K562 (cell line): ENCODE data around the gene RAB26. TPM values are rescaled to one million over a fixed set of nuclear protein-coding genes. Genes with fewer than 3 reads are reported as not detected.

ENCODE experiments used
- ATAC-seq: fragments of 200-7000 bp; cut with Tn5 transposase; 3 replicates; pipeline ENCODE4 v1.9.1; 2020; ENCODE audit warnings: moderate library complexity
- BruUV-seq: library from RNA; stranded (reverse); fragments of 400-500 nt; replicated peaks from 2 replicates; lab custom pipeline; 2021; lab: Mats Ljungman, UMichigan
- CTCF ChIA-PET: fragments of 300-600 bp; formaldehyde crosslinking; extraction: SDS; loops from one replicate; lab custom pipeline; 2021; ENCODE audit warnings: low intra/inter-chr PET ratio; lab: Yijun Ruan, JAX
- POLR2A ChIA-PET: fragments of 300-600, 350-650 bp; sonication (Branson Sonifier 250); formaldehyde crosslinking; extraction: SDS; loops from one replicate; lab custom pipeline; 2021; ENCODE audit warnings: antibody characterized with exemption, inconsistent platforms; lab: Yijun Ruan, JAX
- DNase-seq, 4 experiments: peaks; one replicate each; pipeline versions ENCODE4 v3.0.0 to v3.0.0-alpha.2; 2011 to 2018; ENCODE audit warnings: low spot score in 3 of 4, mixed read lengths in 3 of 4; ENCODE audit errors: extremely low read depth in 1 of 4
- FAIRE-seq: peaks from 2 replicates; lab custom pipeline; 2011; peaks lifted over from hg19 to GRCh38; lab: Jason Lieb, UNC
- H2AFZ ChIP-seq: 2 replicates; pipeline ENCODE4 v1.6.0; 2011; ENCODE audit warnings: low read depth, low read length, control low read depth, inconsistent platforms
- H3K27ac ChIP-seq: fragments of 200-600 bp; 3 replicates; pipeline ENCODE4 v1.8.0; 2011; ENCODE audit warnings: low read depth, mild to moderate bottlenecking, control low read depth, inconsistent platforms, low read length, moderate library complexity, mixed read lengths; ENCODE audit errors: extremely low read depth
- H3K27me3 ChIP-seq, 2 experiments: fragments of 300-600 bp in 1 of 2; 2 replicates in 1 of 2; 3 replicates in 1 of 2; pipeline versions ENCODE4 v1.6.0 to v1.8.0; 2011; ENCODE audit warnings: inconsistent platforms in 2 of 2, low read length in 2 of 2, mild to moderate bottlenecking in 1 of 2, mixed read lengths in 1 of 2, moderate library complexity in 1 of 2; ENCODE audit not compliant: control insufficient read depth in 2 of 2, insufficient read depth in 2 of 2
- H3K36me3 ChIP-seq: fragments of 300-600 bp; 3 replicates; pipeline ENCODE4 v1.8.0; 2011; ENCODE audit warnings: mild to moderate bottlenecking, low read length, inconsistent platforms; ENCODE audit not compliant: control insufficient read depth, insufficient read depth
- H3K4me1 ChIP-seq, 2 experiments: fragments of 200-600 bp in 1 of 2; replicated peaks in 1 of 2; 2 replicates in 1 of 2; 3 replicates in 1 of 2; pipeline versions ENCODE4 v1.5.1 to v1.8.0; 2011; ENCODE audit warnings: inconsistent platforms in 2 of 2, low read length in 2 of 2, mild to moderate bottlenecking in 1 of 2, mixed read lengths in 1 of 2, moderate library complexity in 1 of 2; ENCODE audit not compliant: control insufficient read depth in 2 of 2, insufficient read depth in 2 of 2
- H3K4me2 ChIP-seq: 2 replicates; pipeline ENCODE4 v1.6.1; 2011; ENCODE audit warnings: low read length, control low read depth, inconsistent platforms, mixed read lengths; ENCODE audit not compliant: insufficient read depth
- H3K4me3 ChIP-seq: fragments of 200-600 bp; sonication (generic), shearing (Covaris generic); 2 replicates; pipeline ENCODE4 v1.5.1; 2016; ENCODE audit warnings: control low read depth, inconsistent platforms
- H3K79me2 ChIP-seq: fragments of 200-600 bp; 3 replicates; pipeline ENCODE4 v1.8.0; 2011; ENCODE audit warnings: low read length, inconsistent platforms; ENCODE audit not compliant: control insufficient read depth, insufficient read depth
- H3K9ac ChIP-seq, 2 experiments: 2 replicates each; pipeline versions ENCODE4 v1.6.0 to v1.6.1; 2011; ENCODE audit warnings: low read depth in 2 of 2, low read length in 2 of 2, control low read depth in 1 of 2, inconsistent platforms in 1 of 2, mild to moderate bottlenecking in 1 of 2, mixed read lengths in 1 of 2; ENCODE audit not compliant: insufficient read depth in 1 of 2
- H3K9me1 ChIP-seq: one replicate; pipeline ENCODE4 v1.6.0; 2011; ENCODE audit warnings: inconsistent platforms, mild to moderate bottlenecking, low read length, moderate library complexity; ENCODE audit not compliant: control insufficient read depth, insufficient read depth
- H3K9me3 ChIP-seq: replicated peaks from 2 replicates; pipeline ENCODE4 v1.5.1; 2011; ENCODE audit warnings: low read depth, low read length, inconsistent platforms; ENCODE audit not compliant: control insufficient read depth, insufficient read depth
- H4K20me1 ChIP-seq: replicated peaks from 2 replicates; pipeline ENCODE4 v1.6.1; 2011; ENCODE audit warnings: low read length, inconsistent platforms, mixed read lengths; ENCODE audit not compliant: control insufficient read depth, insufficient read depth
- C11orf30 ChIP-seq: fragments of 450-650 bp; IDR thresholded peaks from 2 replicates; pipeline ENCODE4 v1.6.1; 2016; ENCODE audit warnings: low read depth, mild to moderate bottlenecking
- CBFA2T2 ChIP-seq: fragments of 450-650 bp; conservative IDR thresholded peaks from 2 replicates; pipeline ENCODE4 v1.6.1; 2017; ENCODE audit warnings: mild to moderate bottlenecking
- HNRNPH1 ChIP-seq: fragments of 200-400 bp; formaldehyde crosslinking; optimal IDR thresholded peaks from 2 replicates; pipeline ENCODE3; 2017; ENCODE audit warnings: low read depth, mild to moderate bottlenecking, low read length, moderate library complexity
- HOXB6 ChIP-seq: fragments of 250-450 bp; sonication (Bioruptor Pico); IDR thresholded peaks from 2 replicates; pipeline ENCODE4 v1.5.1; 2022; ENCODE audit warnings: mild to moderate bottlenecking, borderline replicate concordance
- MED1 ChIP-seq: sonication (generic); formaldehyde crosslinking; IDR thresholded peaks from 2 replicates; pipeline ENCODE4 v1.8.1; 2023; ENCODE audit warnings: missing genetic modification reagents, borderline replicate concordance
- MEF2D ChIP-seq: conservative IDR thresholded peaks from 2 replicates; pipeline ENCODE4 v1.6.1; 2016; ENCODE audit warnings: low read depth, missing genetic modification characterization, missing compliant biosample characterization
- NR2C1 ChIP-seq, 2 experiments: fragments of 450-650 bp; IDR thresholded peaks; 2 replicates each; pipeline ENCODE4 v1.6.1; 2017; ENCODE audit warnings: mild to moderate bottlenecking in 2 of 2, antibody characterized with exemption in 1 of 2, inconsistent platforms in 1 of 2, missing compliant biosample characterization in 1 of 2, missing genetic modification characterization in 1 of 2
- PCBP1 ChIP-seq: fragments of 200-400 bp; formaldehyde crosslinking; IDR thresholded peaks from 2 replicates; pipeline ENCODE4 v1.6.1; 2018; ENCODE audit warnings: mild to moderate bottlenecking, low read depth, low read length; ENCODE audit not compliant: poor library complexity, severe bottlenecking
- RFX5 ChIP-seq: IDR thresholded peaks from 2 replicates; pipeline ENCODE4 v1.6.1; 2011; ENCODE audit warnings: low read depth, mild to moderate bottlenecking, improper control_type of control experiment, low read length
- TAF7 ChIP-seq: fragments of 450-650 bp; IDR thresholded peaks from 2 replicates; pipeline ENCODE4 v1.6.1; 2016; ENCODE audit warnings: missing genetic modification characterization, missing compliant biosample characterization
- ZNF184 ChIP-seq: sonication (generic); formaldehyde crosslinking; IDR thresholded peaks from 2 replicates; pipeline ENCODE4 v1.5.0; 2020; ENCODE audit warnings: missing genetic modification reagents
- ZNF347 ChIP-seq: fragments of 450-650 bp; formaldehyde crosslinking; IDR thresholded peaks from 2 replicates; pipeline ENCODE4 v1.4.0; 2020; ENCODE audit warnings: low read depth, mild to moderate bottlenecking, moderate library complexity
- ZNF561 ChIP-seq: fragments of 450-650 bp; formaldehyde crosslinking; conservative IDR thresholded peaks from 2 replicates; pipeline ENCODE4 v1.4.0; 2020; ENCODE audit warnings: mild to moderate bottlenecking, moderate library complexity
- WGBS: fragments of 100-300 bp; shearing (Covaris generic); methylation state at CpG from one replicate; pipeline ENCODE4 v1.1.6; 2016; ENCODE audit warnings: low coverage, mixed read lengths; ENCODE audit not compliant: insufficient coverage; ENCODE audit errors: missing lambda C conversion rate; 5-methylcytosine and 5-hydroxymethylcytosine counted together
- in situ Hi-C: fragments of 300-500 bp; cut with MboI; formaldehyde crosslinking; loops from 4 replicates; pipeline ENCODE4 v1.15.0; 2018; ENCODE audit warnings: inconsistent platforms, mixed read lengths
- intact Hi-C: fragments of 100-400 bp; cut with micrococcal nuclease; formaldehyde crosslinking; loops from 2 replicates; pipeline ENCODE4 v1.14.2; 2022
- polyA plus RNA-seq, 8 experiments: library from polyadenylated mRNA; depleted of rRNA in 4 of 8; stranded (reverse) in 5 of 8; unstranded in 3 of 8; fragments of >200 nt; fragmentation: Nextera tagmentation in 2 of 8; fragmentation: Illumina TruSeq in 1 of 8; extraction: Ambion mirVana in 2 of 8; extraction: Trizol in 1 of 8; gene quantifications; 2 replicates each; pipeline versions ENCODE4 v1.2.1 to v1.2.3, GENCODE V29; 2011 to 2014; ENCODE audit warnings: inconsistent platforms in 1 of 8, missing spikeins in 1 of 8
- total RNA-seq, 7 experiments: library from RNA; depleted of rRNA in 6 of 7; stranded (reverse); fragments of >200 nt in 6 of 7; fragmentation: Illumina TruSeq in 2 of 7; extraction: Trizol in 2 of 7; gene quantifications; 2 replicates each; pipeline versions ENCODE4 v1.2.1 to v1.2.3, GENCODE V29; 2011 to 2021; ENCODE audit warnings: low replicate concordance in 1 of 7
- TF ChIP-seq, protein P1 (sequence below): fragments of 200-800 bp; sonication (Bioruptor generic); IDR thresholded peaks from 2 replicates; pipeline ENCODE4 v1.6.1; 2017; ENCODE audit warnings: missing genetic modification characterization, missing compliant biosample characterization
- TF ChIP-seq, protein P2 (sequence below): fragments of 250-450 bp; sonication (Bioruptor Pico); IDR thresholded peaks from 2 replicates; pipeline ENCODE4 v1.4.0; 2020; ENCODE audit warnings: mild to moderate bottlenecking, moderate library complexity
- TF ChIP-seq, protein P3 (sequence below): conservative IDR thresholded peaks from 2 replicates; pipeline ENCODE4 v1.6.1; 2011; ENCODE audit warnings: low read depth, mild to moderate bottlenecking, low read length; ENCODE audit not compliant: control insufficient read depth

The RAB26 gene
- total and polyA plus RNA-seq, 9 of the 15 experiments (the other 6 are each of a cell fraction or from before 2014, with no cell fraction given), result 0.25 to 6.1 (median 2.1) TPM

DNA sequence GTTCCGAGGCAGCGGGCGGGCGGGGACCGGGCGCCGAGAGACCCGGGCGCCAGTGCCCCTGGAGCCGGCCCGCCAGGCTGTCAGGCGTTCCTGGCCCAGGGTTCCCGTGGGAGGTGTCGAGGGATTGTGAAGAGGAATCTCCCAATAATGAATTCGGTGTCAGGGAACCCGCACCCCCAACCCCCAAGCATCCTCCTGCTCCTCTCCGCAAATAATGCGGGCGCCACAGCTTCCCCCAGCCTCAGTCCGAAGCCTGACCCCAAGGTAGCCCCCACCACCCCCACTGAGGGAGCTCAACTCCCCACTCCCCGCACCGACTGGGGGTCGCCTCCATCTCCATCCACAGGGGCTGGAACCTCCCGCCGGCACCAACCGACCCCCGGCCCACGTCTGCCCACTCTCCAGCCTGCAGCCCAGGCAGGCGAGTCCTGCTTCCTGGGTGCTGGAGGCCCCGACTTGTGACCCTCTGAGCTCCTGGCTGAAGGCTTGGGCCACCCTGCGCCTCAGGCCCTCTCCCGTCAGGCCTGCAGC is 48.6 kb downstream of the RAB26 start:
- intact Hi-C loops, result loop anchor here (5.0 kb wide), 2 partner anchors 55 to 300 kb away; partner anchors contain the start of gene ECI1
- peak overlapping the region; percentile 67; the same call in 1 of the 2 replicates for H2AFZ ChIP-seq
- in situ Hi-C loops, result no loop called here
- no peaks in the 10 kb centered on the region for H3K9me1 ChIP-seq
- H4K20me1 ChIP-seq, result 0 out of 2 replicates have a peak, but pooled peaks cover 6% of the 10 kb centered on the region
- ChIA-PET CTCF (no interaction called here), POLR2A (interaction anchor here (1.0 kb wide), 1 partner anchor 14 kb away, joined by 3 read pairs; the partner anchor contains the start of gene BRICD5)
- FAIRE-seq (no peak), DNase-seq (no peak), ATAC-seq (no peak)
- H3K9me3 ChIP-seq, result no peaks in the 10 kb centered on the region
- H3K79me2 ChIP-seq, result no peaks in the 10 kb centered on the region
- TF ChIP-seq TAF7, result no peak
- peak; percentile 46 for TF ChIP-seq PCBP1
- TF ChIP-seq HNRNPH1, result no peak
- no peak for TF ChIP-seq NR2C1 (IDR thresholded peaks at IDR 0.05)
- no peak for TF ChIP-seq NR2C1 (tag; IDR thresholded peaks at IDR 0.05)
- TF ChIP-seq ZNF347 (CRISPR knock-in tag), result no peak
- TF ChIP-seq ZNF184, result no peak
- TF ChIP-seq MED1, result no peak
- TF ChIP-seq, protein P1, sequence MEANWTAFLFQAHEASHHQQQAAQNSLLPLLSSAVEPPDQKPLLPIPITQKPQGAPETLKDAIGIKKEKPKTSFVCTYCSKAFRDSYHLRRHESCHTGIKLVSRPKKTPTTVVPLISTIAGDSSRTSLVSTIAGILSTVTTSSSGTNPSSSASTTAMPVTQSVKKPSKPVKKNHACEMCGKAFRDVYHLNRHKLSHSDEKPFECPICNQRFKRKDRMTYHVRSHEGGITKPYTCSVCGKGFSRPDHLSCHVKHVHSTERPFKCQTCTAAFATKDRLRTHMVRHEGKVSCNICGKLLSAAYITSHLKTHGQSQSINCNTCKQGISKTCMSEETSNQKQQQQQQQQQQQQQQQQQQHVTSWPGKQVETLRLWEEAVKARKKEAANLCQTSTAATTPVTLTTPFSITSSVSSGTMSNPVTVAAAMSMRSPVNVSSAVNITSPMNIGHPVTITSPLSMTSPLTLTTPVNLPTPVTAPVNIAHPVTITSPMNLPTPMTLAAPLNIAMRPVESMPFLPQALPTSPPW (CRISPR knock-in tag), result no peak
- TF ChIP-seq HOXB6 (CRISPR knock-in tag), result no peak
- TF ChIP-seq, protein P2, sequence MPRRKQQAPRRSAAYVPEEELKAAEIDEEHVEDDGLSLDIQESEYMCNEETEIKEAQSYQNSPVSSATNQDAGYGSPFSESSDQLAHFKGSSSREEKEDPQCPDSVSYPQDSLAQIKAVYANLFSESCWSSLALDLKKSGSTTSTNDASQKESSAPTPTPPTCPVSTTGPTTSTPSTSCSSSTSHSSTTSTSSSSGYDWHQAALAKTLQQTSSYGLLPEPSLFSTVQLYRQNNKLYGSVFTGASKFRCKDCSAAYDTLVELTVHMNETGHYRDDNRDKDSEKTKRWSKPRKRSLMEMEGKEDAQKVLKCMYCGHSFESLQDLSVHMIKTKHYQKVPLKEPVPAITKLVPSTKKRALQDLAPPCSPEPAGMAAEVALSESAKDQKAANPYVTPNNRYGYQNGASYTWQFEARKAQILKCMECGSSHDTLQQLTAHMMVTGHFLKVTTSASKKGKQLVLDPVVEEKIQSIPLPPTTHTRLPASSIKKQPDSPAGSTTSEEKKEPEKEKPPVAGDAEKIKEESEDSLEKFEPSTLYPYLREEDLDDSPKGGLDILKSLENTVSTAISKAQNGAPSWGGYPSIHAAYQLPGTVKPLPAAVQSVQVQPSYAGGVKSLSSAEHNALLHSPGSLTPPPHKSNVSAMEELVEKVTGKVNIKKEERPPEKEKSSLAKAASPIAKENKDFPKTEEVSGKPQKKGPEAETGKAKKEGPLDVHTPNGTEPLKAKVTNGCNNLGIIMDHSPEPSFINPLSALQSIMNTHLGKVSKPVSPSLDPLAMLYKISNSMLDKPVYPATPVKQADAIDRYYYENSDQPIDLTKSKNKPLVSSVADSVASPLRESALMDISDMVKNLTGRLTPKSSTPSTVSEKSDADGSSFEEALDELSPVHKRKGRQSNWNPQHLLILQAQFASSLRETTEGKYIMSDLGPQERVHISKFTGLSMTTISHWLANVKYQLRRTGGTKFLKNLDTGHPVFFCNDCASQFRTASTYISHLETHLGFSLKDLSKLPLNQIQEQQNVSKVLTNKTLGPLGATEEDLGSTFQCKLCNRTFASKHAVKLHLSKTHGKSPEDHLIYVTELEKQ, result no peak
- no peak for TF ChIP-seq C11orf30
- TF ChIP-seq, protein P3, sequence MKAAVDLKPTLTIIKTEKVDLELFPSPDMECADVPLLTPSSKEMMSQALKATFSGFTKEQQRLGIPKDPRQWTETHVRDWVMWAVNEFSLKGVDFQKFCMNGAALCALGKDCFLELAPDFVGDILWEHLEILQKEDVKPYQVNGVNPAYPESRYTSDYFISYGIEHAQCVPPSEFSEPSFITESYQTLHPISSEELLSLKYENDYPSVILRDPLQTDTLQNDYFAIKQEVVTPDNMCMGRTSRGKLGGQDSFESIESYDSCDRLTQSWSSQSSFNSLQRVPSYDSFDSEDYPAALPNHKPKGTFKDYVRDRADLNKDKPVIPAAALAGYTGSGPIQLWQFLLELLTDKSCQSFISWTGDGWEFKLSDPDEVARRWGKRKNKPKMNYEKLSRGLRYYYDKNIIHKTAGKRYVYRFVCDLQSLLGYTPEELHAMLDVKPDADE, result 0 out of 2 replicates have a peak, but pooled peaks have one; percentile 26
- TF ChIP-seq CBFA2T2, result no peak
- TF ChIP-seq RFX5, result no peak
- TF ChIP-seq ZNF561 (CRISPR knock-in tag), result no peak
- no peak for TF ChIP-seq MEF2D (tag)
- BruUV-seq, result no TSS peak
- H3K27me3 ChIP-seq, result peaks cover 0 to 5% of the 10 kb centered on the region in 2 experiments; a peak in 2 of 5 replicates
- H3K4me1 ChIP-seq, result peaks cover 3 to 51% of the 10 kb centered on the region in 2 experiments; a peak in 4 of 5 replicates
- peak overlapping the region; percentile 23; the same call in 1 of the 2 replicates for H3K4me2 ChIP-seq
- no peaks in the 10 kb centered on the region for H3K36me3 ChIP-seq
- H3K4me3 ChIP-seq, result no peak overlapping the region
- H3K27ac ChIP-seq, result no peak overlapping the region
- 71% methylated on average over 12 of the region's 32 CpGs for WGBS
- peak overlapping the region in 1 of 2 experiments; percentile 85; a peak in 2 of 4 replicates for H3K9ac ChIP-seq
